ENCODE measurements around the gene ZNF814. TPM values are rescaled to one million over a fixed set of nuclear protein-coding genes. Genes with fewer than 3 reads are reported as not detected.
"Not testable (repeated sequence)": the region's sequence is repeated elsewhere in the genome, so short reads cannot be mapped to it uniquely, and the experiment has no call there.

ZNF814 gene
- total and polyA plus RNA-seq, 12 donors, result 6.2 to 26.1 (median 12.6) TPM

- 11 to 21% methylated on average over 11 to 13 of the region's 13 CpGs for WGBS, 2 donors
- DNase-seq (no peak), ATAC-seq (peak in 3 of 8 donors; percentile 11 to 16 (median 13))
- peak overlapping the region; percentile 57 to 92 (median 78) for H3K4me3 ChIP-seq
- peak overlapping the region in 9 of 10 donors; percentile 71 to 89 (median 82) for H3K27ac ChIP-seq
- no peaks in the 10 kb centered on the region for H3K27me3 ChIP-seq
- no peaks in the 10 kb centered on the region for H3K9me3 ChIP-seq
- H3K4me1 ChIP-seq, result peaks cover 2 to 32% (median 19%) of the 10 kb centered on the region in 9 donors
- no peak for TF ChIP-seq CTCF (IDR thresholded peaks at IDR 0.05)
- intact Hi-C loops (cut with DNase I), result no loop called here
- peaks cover 0 to 40% (median 8%) of the 10 kb centered on the region in 9 donors for H3K36me3 ChIP-seq
Observed at GRCh38 chr19:57813919-57814504, 74.8 kb downstream of the ZNF814 start.

- peak in 1 of 8 donors; percentile 1 for ATAC-seq
- DNase-seq; H3K27me3 ChIP-seq; H3K9me3 ChIP-seq; intact Hi-C loops (cut with DNase I): not testable (repeated sequence)
- Histone ChIP-seq H3K27ac (peak overlapping the region in 4 of 10 donors; percentile 69 to 89 (median 77)), H3K4me3 (peak overlapping the region in 7 of 10 donors; percentile 74 to 92 (median 82)), H3K4me1 (peaks cover 2 to 26% (median 16%) of the 10 kb centered on the region in 9 donors), H3K36me3 (peaks cover 0 to 45% (median 12%) of the 10 kb centered on the region in 9 donors)
- WGBS, 2 donors, result 88 to 90% methylated on average over 12 of the region's 13 CpGs
Observed at GRCh38 chr19:57812975-57813820, 75.6 kb downstream of the ZNF814 start.

GRCh38 chr19:57812226-57812625, 76.6 kb downstream of the ZNF814 start:
- DNase-seq (no peak), ATAC-seq (no peak)
- H3K9me3 ChIP-seq, result no peaks in the 10 kb centered on the region
- intact Hi-C loops (cut with DNase I), result no loop called here
- peaks cover 0 to 55% (median 18%) of the 10 kb centered on the region in 9 donors for H3K36me3 ChIP-seq
- H3K27ac ChIP-seq, result peak overlapping the region in 1 of 10 donors; percentile 69
- TF ChIP-seq CTCF (IDR thresholded peaks at IDR 0.05), result no peak
- H3K27me3 ChIP-seq, result no peaks in the 10 kb centered on the region
- no peak overlapping the region for H3K4me3 ChIP-seq
- peaks cover 2 to 26% (median 16%) of the 10 kb centered on the region in 9 donors for H3K4me1 ChIP-seq
- WGBS, 2 donors, result 85 to 89% methylated on average over 3 of the region's 3 CpGs

GRCh38 chr19:57810410-57811295, 78.2 kb downstream of the ZNF814 start:
- H3K4me3 ChIP-seq; ATAC-seq; H3K9me3 ChIP-seq; DNase-seq; H3K27ac ChIP-seq; H3K27me3 ChIP-seq; intact Hi-C loops (cut with DNase I): not testable (repeated sequence)
- Histone ChIP-seq H3K36me3 (peaks cover 0 to 69% (median 18%) of the 10 kb centered on the region in 9 donors), H3K4me1 (peaks cover 2 to 28% (median 16%) of the 10 kb centered on the region in 9 donors)
- WGBS, 2 donors, result 76 to 81% methylated on average over 17 of the region's 17 CpGs

GRCh38 chr19:57807541-57807940, 81.3 kb downstream of the ZNF814 start:
- ATAC-seq (no peak), DNase-seq (no peak)
- TF ChIP-seq CTCF (IDR thresholded peaks at IDR 0.05), result no peak
- Histone ChIP-seq H3K27me3 (no peaks in the 10 kb centered on the region), H3K36me3 (peaks cover 0 to 66% (median 18%) of the 10 kb centered on the region in 9 donors), H3K4me1 (peaks cover 4 to 36% (median 22%) of the 10 kb centered on the region in 9 donors), H3K27ac (no peak overlapping the region), H3K4me3 (no peak overlapping the region), H3K9me3 (no peaks in the 10 kb centered on the region)
- 89 to 92% methylated on average over 2 of the region's 2 CpGs for WGBS, 2 donors
- intact Hi-C loops (cut with DNase I), result no loop called here
